Ishikawa (cell line): Measurements from ENCODE around the gene TMEM255A.

ENCODE experiments used
- CREB1 ChIP-seq: IDR thresholded peaks from 2 replicates; pipeline ENCODE4 v1.6.1; 2012; ENCODE audit warnings: low read depth
- EP300 ChIP-seq: IDR thresholded peaks from 2 replicates; pipeline ENCODE4 v1.6.1; 2012; ENCODE audit warnings: borderline replicate concordance
- FOXM1 ChIP-seq: IDR thresholded peaks from 2 replicates; pipeline ENCODE4 v1.6.1; 2012; ENCODE audit warnings: low read depth, borderline replicate concordance
- MAX ChIP-seq: IDR thresholded peaks from 2 replicates; pipeline ENCODE4 v1.6.1; 2012
- RAD21 ChIP-seq: IDR thresholded peaks from 2 replicates; pipeline ENCODE4 v1.6.1; 2012; ENCODE audit warnings: low read depth
- TEAD4 ChIP-seq: IDR thresholded peaks from 2 replicates; pipeline ENCODE4 v1.6.1; 2012
- YY1 ChIP-seq: IDR thresholded peaks from 2 replicates; pipeline ENCODE4 v1.6.1; 2012; ENCODE audit warnings: low read depth
- TF ChIP-seq, protein P1 (sequence below): IDR thresholded peaks from 2 replicates; pipeline ENCODE4 v1.6.1; 2012; ENCODE audit warnings: low read depth, mild to moderate bottlenecking

GRCh38 chrX:120302434-120302833 is 8.8 kb downstream of the TMEM255A start:
- TF ChIP-seq, protein P1, sequence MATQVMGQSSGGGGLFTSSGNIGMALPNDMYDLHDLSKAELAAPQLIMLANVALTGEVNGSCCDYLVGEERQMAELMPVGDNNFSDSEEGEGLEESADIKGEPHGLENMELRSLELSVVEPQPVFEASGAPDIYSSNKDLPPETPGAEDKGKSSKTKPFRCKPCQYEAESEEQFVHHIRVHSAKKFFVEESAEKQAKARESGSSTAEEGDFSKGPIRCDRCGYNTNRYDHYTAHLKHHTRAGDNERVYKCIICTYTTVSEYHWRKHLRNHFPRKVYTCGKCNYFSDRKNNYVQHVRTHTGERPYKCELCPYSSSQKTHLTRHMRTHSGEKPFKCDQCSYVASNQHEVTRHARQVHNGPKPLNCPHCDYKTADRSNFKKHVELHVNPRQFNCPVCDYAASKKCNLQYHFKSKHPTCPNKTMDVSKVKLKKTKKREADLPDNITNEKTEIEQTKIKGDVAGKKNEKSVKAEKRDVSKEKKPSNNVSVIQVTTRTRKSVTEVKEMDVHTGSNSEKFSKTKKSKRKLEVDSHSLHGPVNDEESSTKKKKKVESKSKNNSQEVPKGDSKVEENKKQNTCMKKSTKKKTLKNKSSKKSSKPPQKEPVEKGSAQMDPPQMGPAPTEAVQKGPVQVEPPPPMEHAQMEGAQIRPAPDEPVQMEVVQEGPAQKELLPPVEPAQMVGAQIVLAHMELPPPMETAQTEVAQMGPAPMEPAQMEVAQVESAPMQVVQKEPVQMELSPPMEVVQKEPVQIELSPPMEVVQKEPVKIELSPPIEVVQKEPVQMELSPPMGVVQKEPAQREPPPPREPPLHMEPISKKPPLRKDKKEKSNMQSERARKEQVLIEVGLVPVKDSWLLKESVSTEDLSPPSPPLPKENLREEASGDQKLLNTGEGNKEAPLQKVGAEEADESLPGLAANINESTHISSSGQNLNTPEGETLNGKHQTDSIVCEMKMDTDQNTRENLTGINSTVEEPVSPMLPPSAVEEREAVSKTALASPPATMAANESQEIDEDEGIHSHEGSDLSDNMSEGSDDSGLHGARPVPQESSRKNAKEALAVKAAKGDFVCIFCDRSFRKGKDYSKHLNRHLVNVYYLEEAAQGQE = no peak
- TF ChIP-seq FOXM1 = no peak
- no peak for TF ChIP-seq CREB1
- TF ChIP-seq TEAD4 = no peak
- no peak for TF ChIP-seq YY1
- TF ChIP-seq EP300 = no peak
- no peak for TF ChIP-seq MAX
- TF ChIP-seq RAD21 = no peak
